ENCODE measurements around the gene BAHCC1.

The BAHCC1 gene

GRCh38 chr17:81465910-81466309, 70.7 kb downstream of the BAHCC1 start:
- in situ Hi-C loops (cut with MboI; ENCODE audit: low pct_unique_long_range_greater_than_20kb, low sequenced_read_pairs), result no loop called here
- no peak for DNase-seq

GRCh38 chr17:81466564-81467472, 71.6 kb downstream of the BAHCC1 start:
- DNase-seq, result no peak

GRCh38 chr17:81468111-81468769, 73.0 kb downstream of the BAHCC1 start:
- in situ Hi-C loops (cut with MboI; ENCODE audit: low pct_unique_long_range_greater_than_20kb, low sequenced_read_pairs), result no loop called here
- DNase-seq, result no peak

More at GRCh38 chr17:81466564-81467472, 71.6 kb downstream of the BAHCC1 start:
- in situ Hi-C loops (cut with MboI; ENCODE audit: low pct_unique_long_range_greater_than_20kb, low sequenced_read_pairs), result no loop called here

GRCh38 chr17:81468770-81469121, 73.5 kb downstream of the BAHCC1 start:
- in situ Hi-C loops (cut with MboI; ENCODE audit: low pct_unique_long_range_greater_than_20kb, low sequenced_read_pairs), result no loop called here
- no peak for DNase-seq

- DNase-seq, result no peak
- in situ Hi-C loops (cut with MboI; ENCODE audit: low pct_unique_long_range_greater_than_20kb, low sequenced_read_pairs), result no loop called here
These were observed 74.0 kb downstream of the BAHCC1 start for GRCh38 chr17:81469266-81469665.

GRCh38 chr17:81470270-81470943, 75.2 kb downstream of the BAHCC1 start:
- in situ Hi-C loops (cut with MboI; ENCODE audit: low pct_unique_long_range_greater_than_20kb, low sequenced_read_pairs), result no loop called here
- DNase-seq, result no peak

GRCh38 chr17:81470944-81471817, 75.9 kb downstream of the BAHCC1 start:
- in situ Hi-C loops (cut with MboI; ENCODE audit: low pct_unique_long_range_greater_than_20kb, low sequenced_read_pairs), result no loop called here
- no peak for DNase-seq

- in situ Hi-C loops (cut with MboI; ENCODE audit: low pct_unique_long_range_greater_than_20kb, low sequenced_read_pairs), result no loop called here
- no peak for DNase-seq
These were observed 76.7 kb downstream of the BAHCC1 start for GRCh38 chr17:81471818-81472456.

GRCh38 chr17:81473019-81473418, 77.8 kb downstream of the BAHCC1 start:
- in situ Hi-C loops (cut with MboI; ENCODE audit: low pct_unique_long_range_greater_than_20kb, low sequenced_read_pairs), result no loop called here
- no peak for DNase-seq

- in situ Hi-C loops (cut with MboI; ENCODE audit: low pct_unique_long_range_greater_than_20kb, low sequenced_read_pairs), result no loop called here
- DNase-seq, result no peak
These were observed 79.7 kb downstream of the BAHCC1 start for GRCh38 chr17:81474958-81475357.

GRCh38 chr17:81476097-81476496, 80.8 kb downstream of the BAHCC1 start:
- in situ Hi-C loops (cut with MboI; ENCODE audit: low pct_unique_long_range_greater_than_20kb, low sequenced_read_pairs), result no loop called here
- no peak for DNase-seq

GRCh38 chr17:81476635-81477034, 81.4 kb downstream of the BAHCC1 start:
- no peak for DNase-seq
- in situ Hi-C loops (cut with MboI; ENCODE audit: low pct_unique_long_range_greater_than_20kb, low sequenced_read_pairs), result no loop called here

GRCh38 chr17:81477173-81477572, 81.9 kb downstream of the BAHCC1 start:
- in situ Hi-C loops (cut with MboI; ENCODE audit: low pct_unique_long_range_greater_than_20kb, low sequenced_read_pairs), result no loop called here
- no peak for DNase-seq

GRCh38 chr17:81478119-81478518, 82.9 kb downstream of the BAHCC1 start:
- in situ Hi-C loops (cut with MboI; ENCODE audit: low pct_unique_long_range_greater_than_20kb, low sequenced_read_pairs), result no loop called here
- no peak for DNase-seq

GRCh38 chr17:81479175-81480071, 84.2 kb downstream of the BAHCC1 start:
- in situ Hi-C loops (cut with MboI; ENCODE audit: low pct_unique_long_range_greater_than_20kb, low sequenced_read_pairs), result no loop called here
- no peak for DNase-seq

GRCh38 chr17:81480140-81481072, 85.1 kb downstream of the BAHCC1 start:
- in situ Hi-C loops (cut with MboI; ENCODE audit: low pct_unique_long_range_greater_than_20kb, low sequenced_read_pairs), result no loop called here
- no peak for DNase-seq

Data from KBM-7 (cell line).